H1 (cell line): Measurements from ENCODE around the gene NDRG2. TPM values are rescaled to one million over a fixed set of nuclear protein-coding genes. Genes with fewer than 3 reads are reported as not detected.

Experiments used
- BCL11A ChIP-seq, 2 experiments: IDR thresholded peaks; one replicate each; pipeline ENCODE4 v1.6.1; 2011; ENCODE audit warnings: low read depth in 2 of 2, low read length in 2 of 2, mild to moderate bottlenecking in 2 of 2
- FOSL1 ChIP-seq: IDR thresholded peaks from 2 replicates; pipeline ENCODE4 v1.6.1; 2011; ENCODE audit warnings: mild to moderate bottlenecking, low read depth, low read length, moderate library complexity; ENCODE audit not compliant: insufficient read depth
- NANOG ChIP-seq: IDR thresholded peaks from 2 replicates; pipeline ENCODE4 v1.6.1; 2011; ENCODE audit warnings: low read length, low read depth, mild to moderate bottlenecking, inconsistent platforms; ENCODE audit not compliant: insufficient read depth, poor library complexity, severe bottlenecking
- PHF8 ChIP-seq: fragments of 200-600 bp; sonication (generic); conservative IDR thresholded peaks from 2 replicates; pipeline ENCODE4 v1.7.1; 2012; ENCODE audit warnings: low read depth, mild to moderate bottlenecking, inconsistent platforms, low read length, moderate library complexity
- TAF1 ChIP-seq: IDR thresholded peaks from 2 replicates; pipeline ENCODE4 v1.6.1; 2011; ENCODE audit warnings: mild to moderate bottlenecking, low read depth, low read length
- polyA plus RNA-seq, 7 experiments: library from polyadenylated mRNA; depleted of rRNA in 3 of 7; stranded (reverse) in 5 of 7; unstranded in 2 of 7; fragments of >200 nt in 5 of 7; fragments of 200-250 nt in 2 of 7; gene quantifications; 1 replicate in 5 of 7; 2 replicates in 1 of 7; 4 replicates in 1 of 7; pipeline versions ENCODE4 v1.2.1 to v1.2.3, GENCODE V29; 2011 to 2013; ENCODE audit warnings: missing spikeins in 2 of 7, mixed read lengths in 2 of 7
- total RNA-seq: library from RNA; stranded (reverse); fragmentation: NEBNext Ultra II Directional; extraction: Animal tissue kit (Norgen Biotek cat#: 25700); gene quantifications from 2 replicates; pipeline ENCODE4 v1.2.1, GENCODE V29; 2021

The NDRG2 gene
- total and polyA plus RNA-seq, 2 of the 8 experiments (the other 6 are each of a cell fraction or from before 2014, with no cell fraction given) = 29.9 to 48.6 TPM

- TF ChIP-seq FOSL1 (no peak), PHF8 (no peak), NANOG (no peak), TAF1 (no peak), BCL11A (IDR thresholded peaks at IDR 0.05; ENCODE audit: low read depth in 2 of 2, low read length in 2 of 2) (no peak)
Observed at GRCh38 chr14:20998139-20998538, 26.7 kb downstream of the NDRG2 start (continued).
